ENCODE data around the gene UBE2D3. TPM values are rescaled to one million over a fixed set of nuclear protein-coding genes. Genes with fewer than 3 reads are reported as not detected.

UBE2D3 gene
- total and polyA plus RNA-seq, 2 donors from 2014 or later, result 173 to 262 TPM

DNA sequence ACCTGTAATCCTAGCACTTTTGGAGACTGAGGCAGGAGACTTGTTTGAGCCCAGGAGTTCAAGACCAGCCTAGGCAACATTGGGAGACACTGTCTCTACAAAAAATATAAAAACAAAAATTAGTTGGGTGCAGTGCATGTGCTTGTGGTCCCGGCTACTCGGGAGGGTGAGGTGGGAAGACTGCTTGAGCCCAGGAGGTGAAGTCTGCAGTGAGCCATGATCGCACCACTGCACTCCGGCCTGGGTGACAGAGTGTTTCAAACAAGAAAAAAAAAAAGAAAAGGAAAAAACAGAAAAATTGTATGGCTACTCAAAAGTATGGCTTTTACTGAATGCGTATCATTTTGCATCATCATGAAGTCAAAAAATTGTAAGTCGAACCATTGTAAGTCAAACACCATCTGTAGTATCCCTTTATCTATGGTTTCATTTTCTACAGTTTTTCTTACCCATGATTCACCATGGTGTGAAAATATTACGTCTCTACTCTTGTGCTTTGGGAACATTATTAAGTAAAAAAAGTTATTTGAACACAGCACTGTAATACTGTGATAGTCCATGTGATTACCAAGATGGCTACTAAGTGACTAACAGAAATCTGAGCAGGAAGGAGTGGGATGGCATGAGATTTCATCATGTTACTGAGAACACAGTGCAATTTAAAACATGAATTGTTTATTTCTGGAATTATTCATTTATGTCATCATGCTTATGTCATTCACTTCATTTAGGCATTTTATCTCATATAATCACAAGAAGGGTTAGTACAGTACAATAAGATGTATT is 40.1 kb downstream of the UBE2D3 start:
- Histone ChIP-seq H3K9ac (ENCODE audit: low read length in 3 of 3) (no peak overlapping the region), H3K9me3 (ENCODE audit: control insufficient read depth in 2 of 3, insufficient read depth in 1 of 3, low read length in 3 of 3) (no peaks in the 10 kb centered on the region), H3K4me3 (ENCODE audit: low read length in 3 of 3) (no peak overlapping the region), H3K27me3 (ENCODE audit: control insufficient read depth, insufficient read depth, low read length) (no peaks in the 10 kb centered on the region), H3K4me1 (ENCODE audit: control insufficient read depth in 2 of 3, insufficient read depth in 2 of 3, low read depth in 1 of 3, low read length in 3 of 3) (no peaks in the 10 kb centered on the region), H3K36me3 (ENCODE audit: control insufficient read depth in 2 of 3, insufficient read depth in 3 of 3, low read length in 3 of 3) (peaks cover 0 to under 1% (median under 1%) of the 10 kb centered on the region in 3 donors), H3K27ac (ENCODE audit: low read depth in 2 of 2, low read length in 2 of 2) (no peak overlapping the region)
- intact Hi-C loops (cut with DNase I), result no loop called here
- no peak for FAIRE-seq
- TF ChIP-seq, protein P1, sequence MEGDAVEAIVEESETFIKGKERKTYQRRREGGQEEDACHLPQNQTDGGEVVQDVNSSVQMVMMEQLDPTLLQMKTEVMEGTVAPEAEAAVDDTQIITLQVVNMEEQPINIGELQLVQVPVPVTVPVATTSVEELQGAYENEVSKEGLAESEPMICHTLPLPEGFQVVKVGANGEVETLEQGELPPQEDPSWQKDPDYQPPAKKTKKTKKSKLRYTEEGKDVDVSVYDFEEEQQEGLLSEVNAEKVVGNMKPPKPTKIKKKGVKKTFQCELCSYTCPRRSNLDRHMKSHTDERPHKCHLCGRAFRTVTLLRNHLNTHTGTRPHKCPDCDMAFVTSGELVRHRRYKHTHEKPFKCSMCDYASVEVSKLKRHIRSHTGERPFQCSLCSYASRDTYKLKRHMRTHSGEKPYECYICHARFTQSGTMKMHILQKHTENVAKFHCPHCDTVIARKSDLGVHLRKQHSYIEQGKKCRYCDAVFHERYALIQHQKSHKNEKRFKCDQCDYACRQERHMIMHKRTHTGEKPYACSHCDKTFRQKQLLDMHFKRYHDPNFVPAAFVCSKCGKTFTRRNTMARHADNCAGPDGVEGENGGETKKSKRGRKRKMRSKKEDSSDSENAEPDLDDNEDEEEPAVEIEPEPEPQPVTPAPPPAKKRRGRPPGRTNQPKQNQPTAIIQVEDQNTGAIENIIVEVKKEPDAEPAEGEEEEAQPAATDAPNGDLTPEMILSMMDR (IDR thresholded peaks at IDR 0.05; ENCODE audit: borderline replicate concordance, extremely low read depth, insufficient read depth), result no peak
- no peak for DNase-seq

GRCh38 chr4:102786279-102786678 is 41.1 kb downstream of the UBE2D3 start:
- FAIRE-seq, result no peak
- no peak overlapping the region for H3K27ac ChIP-seq (ENCODE audit: low read depth in 2 of 2, low read length in 2 of 2)
- H3K9ac ChIP-seq (ENCODE audit: low read length in 3 of 3), result no peak overlapping the region
- H3K27me3 ChIP-seq (ENCODE audit: control insufficient read depth, insufficient read depth, low read length), result no peaks in the 10 kb centered on the region
- TF ChIP-seq, protein P1 (IDR thresholded peaks at IDR 0.05; ENCODE audit: borderline replicate concordance, extremely low read depth, insufficient read depth), result no peak
- H3K4me1 ChIP-seq (ENCODE audit: control insufficient read depth in 2 of 3, insufficient read depth in 2 of 3, low read depth in 1 of 3, low read length in 3 of 3), result no peaks in the 10 kb centered on the region
- intact Hi-C loops (cut with DNase I), result no loop called here
- DNase-seq, result no peak
- H3K36me3 ChIP-seq (ENCODE audit: control insufficient read depth in 2 of 3, insufficient read depth in 3 of 3, low read length in 3 of 3), result no peaks in the 10 kb centered on the region
- no peak overlapping the region for H3K4me3 ChIP-seq (ENCODE audit: low read length in 3 of 3)
- no peaks in the 10 kb centered on the region for H3K9me3 ChIP-seq (ENCODE audit: control insufficient read depth in 2 of 3, insufficient read depth in 1 of 3, low read length in 3 of 3)

DNA sequence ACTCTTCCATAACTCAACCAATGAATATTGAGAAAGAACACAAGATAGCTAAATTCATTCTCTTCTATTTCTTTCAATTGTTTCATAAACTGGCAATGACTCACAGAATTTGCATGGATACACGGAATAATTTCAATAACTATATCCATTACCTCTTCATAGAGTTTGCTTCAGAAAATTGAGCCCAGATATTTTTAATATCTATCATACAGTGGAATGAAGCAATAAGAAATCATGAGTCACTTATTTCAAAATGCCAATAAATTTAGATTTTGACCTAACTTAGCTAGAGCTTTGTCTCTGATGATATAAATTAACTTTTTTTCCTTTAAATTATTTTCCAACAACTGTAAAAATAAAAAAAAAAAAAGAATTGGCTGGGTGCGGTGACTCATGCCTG is 44.3 kb downstream of the UBE2D3 start:
- Histone ChIP-seq H3K27me3 (ENCODE audit: control insufficient read depth, insufficient read depth, low read length) (no peaks in the 10 kb centered on the region), H3K9me3 (ENCODE audit: control insufficient read depth in 2 of 3, insufficient read depth in 1 of 3, low read length in 3 of 3) (no peaks in the 10 kb centered on the region), H3K4me1 (ENCODE audit: control insufficient read depth in 2 of 3, insufficient read depth in 2 of 3, low read depth in 1 of 3, low read length in 3 of 3) (no peaks in the 10 kb centered on the region), H3K9ac (ENCODE audit: low read length in 3 of 3) (no peak overlapping the region), H3K27ac (ENCODE audit: low read depth in 2 of 2, low read length in 2 of 2) (no peak overlapping the region), H3K36me3 (ENCODE audit: control insufficient read depth in 2 of 3, insufficient read depth in 3 of 3, low read length in 3 of 3) (no peaks in the 10 kb centered on the region), H3K4me3 (ENCODE audit: low read length in 3 of 3) (no peak overlapping the region)
- no peak for FAIRE-seq
- intact Hi-C loops (cut with DNase I), result no loop called here
- DNase-seq, result no peak
- TF ChIP-seq, protein P1 (IDR thresholded peaks at IDR 0.05; ENCODE audit: borderline replicate concordance, extremely low read depth, insufficient read depth), result no peak

Data from kidney (tissue), 14 donors.